Right cardiac atrium (tissue), 5 donors: Measurements from ENCODE around the gene TTBK2. TPM values are rescaled to one million over a fixed set of nuclear protein-coding genes. Genes with fewer than 3 reads are reported as not detected.

Experiments
- ATAC-seq, 2 donors: fragments of 200-7000 bp; cut with Tn5 transposase; one replicate each; pipeline versions ENCODE4 v1.8.0 to v1.9.1; 2020; ENCODE audit warnings: moderate library complexity in 2 of 2, mild to moderate bottlenecking in 1 of 2
- DNase-seq, 3 donors: peaks; one replicate each; pipeline ENCODE4 v3.0.0-alpha.2; 2020
- H3K27ac ChIP-seq: one replicate; pipeline ENCODE4 v1.5.1; 2013; ENCODE audit warnings: mild to moderate bottlenecking, low read length, control low read depth, moderate library complexity
- H3K27me3 ChIP-seq: one replicate; pipeline ENCODE4 v1.6.1; 2013; ENCODE audit not compliant: control insufficient read depth, insufficient read depth
- H3K4me1 ChIP-seq: one replicate; pipeline ENCODE4 v1.6.1; 2013; ENCODE audit warnings: low read length; ENCODE audit not compliant: control insufficient read depth, insufficient read depth
- H3K4me3 ChIP-seq: one replicate; pipeline ENCODE4 v1.5.1; 2013; ENCODE audit warnings: low read length, control low read depth
- H3K9me3 ChIP-seq: one replicate; pipeline ENCODE4 v1.6.1; 2013; ENCODE audit warnings: low read length; ENCODE audit not compliant: control insufficient read depth
- WGBS: extraction: QIAGEN DNeasy Blood & Tissue Kit; methylation state at CpG from one replicate; pipeline ENCODE4 v1.1.7; 2013; 5-methylcytosine and 5-hydroxymethylcytosine counted together
- intact Hi-C, 4 donors: fragments of 100-400 bp; cut with DNase I; formaldehyde crosslinking; loops; one replicate each; pipeline versions ENCODE4 v1.11.0 to v1.14.0; 2022 to 2023
- polyA plus RNA-seq: library from polyadenylated mRNA; stranded (reverse); fragments of 200-250 nt; gene quantifications from one replicate; pipeline ENCODE4 v1.2.3, GENCODE V29; 2013
- total RNA-seq, 4 donors: library from RNA; stranded (reverse); fragmentation: NEBNext Ultra II Directional; extraction: Animal tissue kit (Norgen Biotek cat#: 25700); gene quantifications; one replicate each; pipeline ENCODE4 v1.2.1, GENCODE V29; 2021
- donor health status: healthy with polysubstance abuse.
- donor health status: DM: no; HTN: yes; CAD: no.
- donor health status: DM: no; HTN: no; CAD: no.
- donor health status: DM: no; HTN: yes; CAD: no; lungs with severe emphysema.
- donor health status: DM: yes; HTN: yes; CAD: no.

The TTBK2 gene
- total and polyA plus RNA-seq, 5 donors, result 7.9 to 38.6 (median 29.1) TPM

- ATAC-seq (no peak), DNase-seq (no peak)
- no peak overlapping the region for H3K4me3 ChIP-seq
- intact Hi-C loops, result no loop called here
- no peak overlapping the region for H3K27ac ChIP-seq
- 76% methylated on average over 7 of the region's 7 CpGs for WGBS
- H3K4me1 ChIP-seq, result no peaks in the 10 kb centered on the region
- H3K27me3 ChIP-seq, result no peaks in the 10 kb centered on the region
- H3K9me3 ChIP-seq, result no peaks in the 10 kb centered on the region
Observed at GRCh38 chr15:42931702-42932486, 11.3 kb upstream of the TTBK2 start.

GRCh38 chr15:42929306-42929848, 8.8 kb upstream of the TTBK2 start:
- intact Hi-C loops, result loop anchor here (5.0 to 10.0 kb wide), 3 partner anchors 222 to 227 kb away; no protein-coding TSS in a partner anchor
- Histone ChIP-seq H3K27me3 (no peaks in the 10 kb centered on the region), H3K27ac (no peak overlapping the region), H3K4me1 (no peaks in the 10 kb centered on the region), H3K9me3 (no peaks in the 10 kb centered on the region), H3K4me3 (no peak overlapping the region)
- ATAC-seq (no peak), DNase-seq (no peak)
- WGBS, result 51% methylated on average over 2 of the region's 2 CpGs

GRCh38 chr15:42921342-42921731, 759 bp upstream of the TTBK2 start:
- peak in 1 of 2 donors; percentile 23 for ATAC-seq
- Histone ChIP-seq H3K27me3 (no peaks in the 10 kb centered on the region), H3K4me1 (no peaks in the 10 kb centered on the region), H3K27ac (peak overlapping the region; percentile 3), H3K9me3 (no peaks in the 10 kb centered on the region), H3K4me3 (peak overlapping the region; percentile 69)
- 2% methylated on average over 19 of the region's 19 CpGs for WGBS
- intact Hi-C loops, result loop anchor here in 1 of 4 donors (10.0 kb wide), 1 partner anchor 217 kb away; no protein-coding TSS in a partner anchor
- peak in 2 of 3 donors; percentile 71 to 73 for DNase-seq

- Histone ChIP-seq H3K27me3 (no peaks in the 10 kb centered on the region), H3K4me3 (peak overlapping the region; percentile 92), H3K27ac (peak overlapping the region; percentile 87), H3K4me1 (no peaks in the 10 kb centered on the region), H3K9me3 (no peaks in the 10 kb centered on the region)
- peak in 1 of 2 donors; percentile 55 for ATAC-seq
- DNase-seq, result peak in 2 of 3 donors; percentile 77 to 81
- intact Hi-C loops, result loop anchor here in 1 of 4 donors (10.0 kb wide), 1 partner anchor 215 kb away; no protein-coding TSS in a partner anchor
- WGBS, result under 1% methylated on average over 40 of the region's 40 CpGs
Observed at GRCh38 chr15:42919799-42920518, 619 bp downstream of the TTBK2 start.

- no peaks in the 10 kb centered on the region for H3K4me1 ChIP-seq
- H3K27ac ChIP-seq, result no peak overlapping the region
- H3K27me3 ChIP-seq, result no peaks in the 10 kb centered on the region
- no peak for ATAC-seq
- intact Hi-C loops, result no loop called here
- DNase-seq, result no peak
- 41% methylated on average over 2 of the region's 2 CpGs for WGBS
- H3K9me3 ChIP-seq, result no peaks in the 10 kb centered on the region
- H3K4me3 ChIP-seq, result peak overlapping the region; percentile 92
Observed at GRCh38 chr15:42919308-42919707, 1.3 kb downstream of the TTBK2 start.

- H3K4me1 ChIP-seq, result no peaks in the 10 kb centered on the region
- H3K27ac ChIP-seq, result no peak overlapping the region
Observed at GRCh38 chr15:42918047-42918446, 2.5 kb downstream of the TTBK2 start.

GRCh38 chr15:42915654-42916315, 4.8 kb downstream of the TTBK2 start:
- Histone ChIP-seq H3K9me3 (no peaks in the 10 kb centered on the region), H3K4me3 (no peak overlapping the region), H3K27me3 (no peaks in the 10 kb centered on the region), H3K4me1 (peaks cover 2% of the 10 kb centered on the region), H3K27ac (no peak overlapping the region)
- WGBS, result 91% methylated on average over 3 of the region's 3 CpGs
- DNase-seq (no peak), ATAC-seq (no peak)
- intact Hi-C loops, result no loop called here

More at GRCh38 chr15:42918047-42918446, 2.5 kb downstream of the TTBK2 start:
- Histone ChIP-seq H3K4me3 (no peak overlapping the region), H3K9me3 (no peaks in the 10 kb centered on the region), H3K27me3 (no peaks in the 10 kb centered on the region)
- intact Hi-C loops, result no loop called here
- ATAC-seq (no peak), DNase-seq (no peak)
- WGBS, result 90% methylated on average over 5 of the region's 5 CpGs

GRCh38 chr15:42914728-42915497, 5.7 kb downstream of the TTBK2 start:
- peaks cover 2% of the 10 kb centered on the region for H3K4me1 ChIP-seq

GRCh38 chr15:42911058-42911592, 9.5 kb downstream of the TTBK2 start:
- ATAC-seq (no peak), DNase-seq (no peak)
- no peaks in the 10 kb centered on the region for H3K27me3 ChIP-seq
- H3K27ac ChIP-seq, result no peak overlapping the region
- 85% methylated on average over 5 of the region's 5 CpGs for WGBS
- peaks cover 2% of the 10 kb centered on the region for H3K4me1 ChIP-seq
- intact Hi-C loops, result no loop called here
- no peaks in the 10 kb centered on the region for H3K9me3 ChIP-seq
- H3K4me3 ChIP-seq, result no peak overlapping the region

More at GRCh38 chr15:42914728-42915497, 5.7 kb downstream of the TTBK2 start:
- 71% methylated on average over 5 of the region's 5 CpGs for WGBS
- no peak overlapping the region for H3K27ac ChIP-seq
- no peaks in the 10 kb centered on the region for H3K9me3 ChIP-seq
- H3K4me3 ChIP-seq, result no peak overlapping the region
- ATAC-seq, result no peak
- no peak for DNase-seq
- intact Hi-C loops, result no loop called here
- H3K27me3 ChIP-seq, result no peaks in the 10 kb centered on the region

- 54% methylated on average over 2 of the region's 2 CpGs for WGBS
- no peaks in the 10 kb centered on the region for H3K27me3 ChIP-seq
- H3K4me1 ChIP-seq, result peaks cover 5% of the 10 kb centered on the region
- H3K27ac ChIP-seq, result no peak overlapping the region
- no peaks in the 10 kb centered on the region for H3K9me3 ChIP-seq
- no peak for DNase-seq
- ATAC-seq, result no peak
- H3K4me3 ChIP-seq, result no peak overlapping the region
- intact Hi-C loops, result no loop called here
Observed at GRCh38 chr15:42908538-42908937, 12.0 kb downstream of the TTBK2 start.
